ENCODE results near the gene ANP32B. TPM values are rescaled to one million over a fixed set of nuclear protein-coding genes. Genes with fewer than 3 reads are reported as not detected.

The ANP32B gene
- polyA plus RNA-seq, 1 donor (not counting 4 experiments of a cell fraction or from before 2014, with no cell fraction given): 51.0 TPM

DNA sequence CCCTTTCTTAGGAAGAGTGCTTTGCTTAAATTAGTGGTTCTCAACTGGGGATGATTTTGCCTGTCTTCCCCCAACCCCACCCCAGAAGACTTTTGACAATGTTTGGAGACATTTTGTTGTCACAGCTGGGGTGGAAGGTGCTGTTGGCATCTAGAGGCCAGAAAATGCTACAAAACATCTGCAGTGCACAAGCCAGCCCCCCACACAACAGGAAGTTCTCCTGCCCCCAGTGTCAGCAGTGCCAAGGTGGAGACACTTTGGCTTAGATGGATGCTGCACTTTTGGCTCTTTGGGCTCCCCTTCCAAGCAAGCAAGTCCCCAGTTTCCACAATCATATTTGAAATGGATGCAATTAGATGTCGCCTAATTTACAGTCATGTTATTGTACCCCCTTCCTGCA is 47.9 kb upstream of the ANP32B start:
- peaks cover 13% of the 10 kb centered on the region for H3K27me3 ChIP-seq (ENCODE audit: control insufficient read depth, extremely low read depth, insufficient read depth, low read length)
- H3K9ac ChIP-seq (ENCODE audit: control insufficient read depth, extremely low read depth, insufficient read depth, low read length): no peak overlapping the region
- peaks cover 2% of the 10 kb centered on the region for H4K20me1 ChIP-seq (ENCODE audit: control insufficient read depth, extremely low read depth, insufficient read depth, low read length)
- no peak overlapping the region for H3K27ac ChIP-seq (ENCODE audit: control insufficient read depth, insufficient read depth, low read length)
- dilution Hi-C loops (cut with MboI; ENCODE audit: extremely low pct_ligation_motif_present, low sequenced_read_pairs): no loop called here
- H3K4me2 ChIP-seq (ENCODE audit: control insufficient read depth, extremely low read depth, insufficient read depth, low read depth, low read length): no peak overlapping the region
- no peak overlapping the region for H2AFZ ChIP-seq (ENCODE audit: control insufficient read depth, low read length)
- DNase-seq (ENCODE audit: low read depth, low spot score) (no peak), FAIRE-seq (no peak)
- no peaks in the 10 kb centered on the region for H3K79me2 ChIP-seq (ENCODE audit: control insufficient read depth, insufficient read depth, low read length)
- H3K36me3 ChIP-seq (ENCODE audit: control insufficient read depth in 2 of 2, extremely low read depth in 1 of 2, insufficient read depth in 2 of 2, low read length in 2 of 2): no peaks in the 10 kb centered on the region
- H3K9me1 ChIP-seq (ENCODE audit: control insufficient read depth, extremely low read depth, insufficient read depth, low read length): no peaks in the 10 kb centered on the region
- no peaks in the 10 kb centered on the region for H3K9me3 ChIP-seq (ENCODE audit: control insufficient read depth, low read depth, low read length)
- TF ChIP-seq EZH2 (IDR thresholded peaks at IDR 0.05; ENCODE audit: low read length): no peak
- TF ChIP-seq, protein P1, sequence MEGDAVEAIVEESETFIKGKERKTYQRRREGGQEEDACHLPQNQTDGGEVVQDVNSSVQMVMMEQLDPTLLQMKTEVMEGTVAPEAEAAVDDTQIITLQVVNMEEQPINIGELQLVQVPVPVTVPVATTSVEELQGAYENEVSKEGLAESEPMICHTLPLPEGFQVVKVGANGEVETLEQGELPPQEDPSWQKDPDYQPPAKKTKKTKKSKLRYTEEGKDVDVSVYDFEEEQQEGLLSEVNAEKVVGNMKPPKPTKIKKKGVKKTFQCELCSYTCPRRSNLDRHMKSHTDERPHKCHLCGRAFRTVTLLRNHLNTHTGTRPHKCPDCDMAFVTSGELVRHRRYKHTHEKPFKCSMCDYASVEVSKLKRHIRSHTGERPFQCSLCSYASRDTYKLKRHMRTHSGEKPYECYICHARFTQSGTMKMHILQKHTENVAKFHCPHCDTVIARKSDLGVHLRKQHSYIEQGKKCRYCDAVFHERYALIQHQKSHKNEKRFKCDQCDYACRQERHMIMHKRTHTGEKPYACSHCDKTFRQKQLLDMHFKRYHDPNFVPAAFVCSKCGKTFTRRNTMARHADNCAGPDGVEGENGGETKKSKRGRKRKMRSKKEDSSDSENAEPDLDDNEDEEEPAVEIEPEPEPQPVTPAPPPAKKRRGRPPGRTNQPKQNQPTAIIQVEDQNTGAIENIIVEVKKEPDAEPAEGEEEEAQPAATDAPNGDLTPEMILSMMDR (optimal IDR thresholded peaks at IDR 0.05 in 1 of 3, IDR thresholded peaks at IDR 0.05 in 1 of 3, conservative IDR thresholded peaks at IDR 0.05 in 1 of 3; ENCODE audit: extremely low read depth in 1 of 3, insufficient read depth in 2 of 3, low read length in 3 of 3): no peak
- no peaks in the 10 kb centered on the region for H3K4me1 ChIP-seq (ENCODE audit: control insufficient read depth, extremely low read depth, insufficient read depth, low read length)
- H3K4me3 ChIP-seq (ENCODE audit: control insufficient read depth in 2 of 3, extremely low read depth in 1 of 3, insufficient read depth in 2 of 3, low read depth in 1 of 3, low read length in 3 of 3): no peak overlapping the region

DNA sequence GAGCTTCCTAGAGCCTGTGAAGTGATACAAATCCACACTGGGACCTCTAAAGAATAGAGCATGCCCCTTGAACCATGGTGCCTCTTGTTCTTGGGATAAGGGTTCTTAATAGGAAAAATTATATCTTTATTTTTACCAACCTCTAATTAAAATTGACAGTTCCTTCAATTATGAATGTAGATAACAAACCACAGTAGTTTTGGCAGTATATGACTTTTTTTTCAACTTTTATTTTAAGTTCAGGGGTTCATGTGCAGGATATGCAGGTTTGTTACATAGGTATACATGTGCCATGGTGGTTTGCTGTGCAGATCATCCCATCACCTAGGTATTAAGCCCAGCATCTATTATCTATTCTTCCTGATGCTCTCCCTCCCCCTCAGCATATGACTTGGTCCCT is 46.1 kb upstream of the ANP32B start:
- DNase-seq (ENCODE audit: low read depth, low spot score) (no peak), FAIRE-seq (no peak)
- no peaks in the 10 kb centered on the region for H3K9me3 ChIP-seq (ENCODE audit: control insufficient read depth, low read depth, low read length)
- no peaks in the 10 kb centered on the region for H3K9me1 ChIP-seq (ENCODE audit: control insufficient read depth, extremely low read depth, insufficient read depth, low read length)
- H3K4me1 ChIP-seq (ENCODE audit: control insufficient read depth, extremely low read depth, insufficient read depth, low read length): no peaks in the 10 kb centered on the region
- dilution Hi-C loops (cut with MboI; ENCODE audit: extremely low pct_ligation_motif_present, low sequenced_read_pairs): no loop called here
- no peaks in the 10 kb centered on the region for H3K79me2 ChIP-seq (ENCODE audit: control insufficient read depth, insufficient read depth, low read length)
- H3K36me3 ChIP-seq (ENCODE audit: control insufficient read depth in 2 of 2, extremely low read depth in 1 of 2, insufficient read depth in 2 of 2, low read length in 2 of 2): no peaks in the 10 kb centered on the region
- no peak overlapping the region for H3K27ac ChIP-seq (ENCODE audit: control insufficient read depth, insufficient read depth, low read length)
- no peak overlapping the region for H3K4me3 ChIP-seq (ENCODE audit: control insufficient read depth in 2 of 3, extremely low read depth in 1 of 3, insufficient read depth in 2 of 3, low read depth in 1 of 3, low read length in 3 of 3)
- H4K20me1 ChIP-seq (ENCODE audit: control insufficient read depth, extremely low read depth, insufficient read depth, low read length): peaks cover 2% of the 10 kb centered on the region
- no peak overlapping the region for H3K4me2 ChIP-seq (ENCODE audit: control insufficient read depth, extremely low read depth, insufficient read depth, low read depth, low read length)
- TF ChIP-seq, protein P1 (optimal IDR thresholded peaks at IDR 0.05 in 1 of 3, IDR thresholded peaks at IDR 0.05 in 1 of 3, conservative IDR thresholded peaks at IDR 0.05 in 1 of 3; ENCODE audit: extremely low read depth in 1 of 3, insufficient read depth in 2 of 3, low read length in 3 of 3): no peak
- TF ChIP-seq EZH2 (IDR thresholded peaks at IDR 0.05; ENCODE audit: low read length): no peak
- no peak overlapping the region for H3K9ac ChIP-seq (ENCODE audit: control insufficient read depth, extremely low read depth, insufficient read depth, low read length)
- no peak overlapping the region for H2AFZ ChIP-seq (ENCODE audit: control insufficient read depth, low read length)
- H3K27me3 ChIP-seq (ENCODE audit: control insufficient read depth, extremely low read depth, insufficient read depth, low read length): peaks cover 13% of the 10 kb centered on the region
